ENCODE results near the gene KRT32. TPM values are rescaled to one million over a fixed set of nuclear protein-coding genes. Genes with fewer than 3 reads are reported as not detected.

Gene KRT32
- total RNA-seq, 1 donor from 2014 or later, result not detected

DNA sequence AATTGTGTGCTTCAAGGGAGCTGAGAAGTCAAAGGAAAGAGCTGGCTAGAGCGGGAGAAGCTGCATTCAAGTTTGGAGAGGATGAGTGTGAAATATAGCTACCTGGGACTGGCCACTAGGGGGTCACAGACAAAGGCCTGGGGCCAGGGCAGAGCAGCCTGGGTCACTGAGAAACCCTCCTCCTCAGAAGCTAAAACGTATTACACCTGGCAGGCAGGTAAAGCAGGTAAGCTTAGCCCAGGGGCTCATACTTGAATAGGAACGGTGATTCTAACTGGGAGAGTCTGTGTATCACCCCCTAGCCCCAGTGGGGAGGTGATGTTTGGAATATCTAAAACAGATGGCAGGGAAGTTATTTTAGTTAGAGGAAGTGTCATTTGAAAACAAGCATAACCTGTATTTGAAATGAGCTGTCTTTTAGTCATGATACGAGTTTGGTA is 49.6 kb downstream of the KRT32 start:
- Histone ChIP-seq H3K27ac (no peak overlapping the region), H3K4me1 (no peaks in the 10 kb centered on the region), H3K9me3 (ENCODE audit: low read depth) (no peaks in the 10 kb centered on the region), H2AFZ (replicated peaks) (no peak overlapping the region), H3K9ac (no peak overlapping the region), H4K20me1 (ENCODE audit: low read depth) (no peaks in the 10 kb centered on the region), H3K4me2 (no peak overlapping the region), H3K79me2 (ENCODE audit: low read depth) (no peaks in the 10 kb centered on the region), H3K4me3 (no peak overlapping the region), H3F3A (ENCODE audit: low read depth) (no peaks in the 10 kb centered on the region), H3K36me3 (no peaks in the 10 kb centered on the region), H3K27me3 (no peaks in the 10 kb centered on the region)
- Mint-ChIP-seq H3K27me3 (ENCODE audit: insufficient read depth, low read depth) (no peaks in the 10 kb centered on the region), H3K36me3 (no peaks in the 10 kb centered on the region), H3K27ac (no peak overlapping the region), H3K9me3 (no peaks in the 10 kb centered on the region), H3K4me1 (no peaks in the 10 kb centered on the region), H3K4me3 (no peak overlapping the region)
- DNase-seq (ENCODE audit: low spot score), result peak; percentile 35
- TF ChIP-seq EZH2phosphoT487 (IDR thresholded peaks at IDR 0.05), result no peak
- TF ChIP-seq EZH2 (IDR thresholded peaks at IDR 0.05), result no peak
- TF ChIP-seq, protein P1, sequence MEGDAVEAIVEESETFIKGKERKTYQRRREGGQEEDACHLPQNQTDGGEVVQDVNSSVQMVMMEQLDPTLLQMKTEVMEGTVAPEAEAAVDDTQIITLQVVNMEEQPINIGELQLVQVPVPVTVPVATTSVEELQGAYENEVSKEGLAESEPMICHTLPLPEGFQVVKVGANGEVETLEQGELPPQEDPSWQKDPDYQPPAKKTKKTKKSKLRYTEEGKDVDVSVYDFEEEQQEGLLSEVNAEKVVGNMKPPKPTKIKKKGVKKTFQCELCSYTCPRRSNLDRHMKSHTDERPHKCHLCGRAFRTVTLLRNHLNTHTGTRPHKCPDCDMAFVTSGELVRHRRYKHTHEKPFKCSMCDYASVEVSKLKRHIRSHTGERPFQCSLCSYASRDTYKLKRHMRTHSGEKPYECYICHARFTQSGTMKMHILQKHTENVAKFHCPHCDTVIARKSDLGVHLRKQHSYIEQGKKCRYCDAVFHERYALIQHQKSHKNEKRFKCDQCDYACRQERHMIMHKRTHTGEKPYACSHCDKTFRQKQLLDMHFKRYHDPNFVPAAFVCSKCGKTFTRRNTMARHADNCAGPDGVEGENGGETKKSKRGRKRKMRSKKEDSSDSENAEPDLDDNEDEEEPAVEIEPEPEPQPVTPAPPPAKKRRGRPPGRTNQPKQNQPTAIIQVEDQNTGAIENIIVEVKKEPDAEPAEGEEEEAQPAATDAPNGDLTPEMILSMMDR (IDR thresholded peaks at IDR 0.05), result peak; percentile 55

DNA sequence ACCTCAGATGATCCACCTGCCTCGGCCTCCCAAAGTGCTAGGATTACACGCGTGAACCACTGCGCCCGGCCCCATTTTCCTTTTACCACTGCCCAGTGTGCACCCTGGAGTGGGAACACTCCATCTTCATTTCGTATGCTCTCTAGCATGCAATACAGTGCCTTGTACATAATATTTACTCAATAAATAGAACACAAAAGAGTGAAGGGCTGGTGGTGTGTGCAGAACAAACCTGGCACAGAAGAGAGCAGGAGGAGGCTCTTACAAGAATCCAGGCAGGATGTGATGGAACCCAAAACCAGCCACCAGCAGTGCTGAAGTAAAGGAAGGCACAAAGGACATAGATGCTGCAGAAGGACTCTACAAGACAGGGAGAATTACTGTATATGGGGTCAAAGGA is 50.1 kb downstream of the KRT32 start:
- H3K4me1 ChIP-seq, result peaks cover 1% of the 10 kb centered on the region
- TF ChIP-seq EZH2phosphoT487 (IDR thresholded peaks at IDR 0.05) (no peak), EZH2 (IDR thresholded peaks at IDR 0.05) (no peak)
- TF ChIP-seq, protein P1 (IDR thresholded peaks at IDR 0.05), result no peak
- H3K36me3 Mint-ChIP-seq, result no peaks in the 10 kb centered on the region
- H3F3A ChIP-seq (ENCODE audit: low read depth), result no peaks in the 10 kb centered on the region
- no peaks in the 10 kb centered on the region for H3K27me3 ChIP-seq
- H3K27me3 Mint-ChIP-seq (ENCODE audit: insufficient read depth, low read depth), result no peaks in the 10 kb centered on the region
- H3K36me3 ChIP-seq, result no peaks in the 10 kb centered on the region
- no peak for DNase-seq (ENCODE audit: low spot score)
- no peak overlapping the region for H3K4me3 Mint-ChIP-seq
- no peaks in the 10 kb centered on the region for H4K20me1 ChIP-seq (ENCODE audit: low read depth)
- H3K4me2 ChIP-seq, result no peak overlapping the region
- H3K4me1 Mint-ChIP-seq, result no peaks in the 10 kb centered on the region
- H3K4me3 ChIP-seq, result no peak overlapping the region
- no peak overlapping the region for H3K27ac Mint-ChIP-seq
- H3K9me3 Mint-ChIP-seq, result no peaks in the 10 kb centered on the region
- no peaks in the 10 kb centered on the region for H3K9me3 ChIP-seq (ENCODE audit: low read depth)
- no peak overlapping the region for H2AFZ ChIP-seq (replicated peaks)
- no peak overlapping the region for H3K9ac ChIP-seq
- H3K27ac ChIP-seq, result no peak overlapping the region
- no peaks in the 10 kb centered on the region for H3K79me2 ChIP-seq (ENCODE audit: low read depth)

DNA sequence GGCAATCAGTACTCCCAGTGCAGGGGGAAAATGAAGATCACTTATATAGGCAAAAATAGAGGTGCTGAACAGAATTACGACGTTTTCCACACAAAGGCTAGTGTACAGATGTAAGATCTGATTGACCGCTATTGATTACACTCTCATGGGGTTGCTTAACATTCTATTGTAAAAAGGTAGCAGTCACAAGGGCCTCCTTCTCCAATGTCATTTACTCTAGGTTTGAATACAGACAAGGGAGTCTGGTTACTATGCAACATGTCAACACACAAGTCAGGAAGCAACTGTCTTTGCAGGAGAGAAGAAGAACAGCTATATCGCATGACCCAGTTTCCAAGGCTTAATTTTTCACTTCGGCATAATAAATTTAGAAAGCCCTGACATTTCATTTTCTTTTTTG is 50.7 kb downstream of the KRT32 start:
- Mint-ChIP-seq H3K4me3 (no peak overlapping the region), H3K27me3 (ENCODE audit: insufficient read depth, low read depth) (no peaks in the 10 kb centered on the region), H3K4me1 (no peaks in the 10 kb centered on the region), H3K36me3 (no peaks in the 10 kb centered on the region), H3K9me3 (no peaks in the 10 kb centered on the region), H3K27ac (no peak overlapping the region)
- Histone ChIP-seq H3F3A (ENCODE audit: low read depth) (no peaks in the 10 kb centered on the region), H4K20me1 (ENCODE audit: low read depth) (no peaks in the 10 kb centered on the region), H3K36me3 (no peaks in the 10 kb centered on the region), H3K27me3 (no peaks in the 10 kb centered on the region), H3K9ac (no peak overlapping the region), H3K9me3 (ENCODE audit: low read depth) (no peaks in the 10 kb centered on the region), H3K79me2 (ENCODE audit: low read depth) (no peaks in the 10 kb centered on the region), H3K4me3 (no peak overlapping the region), H3K4me1 (peaks cover 3% of the 10 kb centered on the region), H2AFZ (replicated peaks) (no peak overlapping the region), H3K4me2 (no peak overlapping the region), H3K27ac (no peak overlapping the region)
- DNase-seq (ENCODE audit: low spot score), result no peak
- TF ChIP-seq EZH2 (IDR thresholded peaks at IDR 0.05) (no peak), EZH2phosphoT487 (IDR thresholded peaks at IDR 0.05) (no peak)
- TF ChIP-seq, protein P1 (IDR thresholded peaks at IDR 0.05), result no peak
